ENCODE measurements around the gene KLHL3. TPM values are rescaled to one million over a fixed set of nuclear protein-coding genes. Genes with fewer than 3 reads are reported as not detected.

The KLHL3 gene
- total and polyA plus RNA-seq, 9 of the 15 experiments (the other 6 are each of a cell fraction or from before 2014, with no cell fraction given), result under 0.01 to 1.5 (median 0.22) TPM

GRCh38 chr5:137633896-137634295, 102.0 kb downstream of the KLHL3 start (continued):
- TF ChIP-seq ZBTB49 (CRISPR knock-in tag; IDR thresholded peaks at IDR 0.05; ENCODE audit: borderline replicate concordance) (no peak), USF1 (CRISPR knock-in tag; IDR thresholded peaks at IDR 0.05) (no peak)

GRCh38 chr5:137632716-137633115, 103.2 kb downstream of the KLHL3 start:
- BruUV-seq (replicated peaks), result no TSS peak
- DNase-seq (ENCODE audit: extremely low read depth in 1 of 4, low spot score in 3 of 4) (no peak), ATAC-seq (no peak), FAIRE-seq (no peak)
- no peaks in the 10 kb centered on the region for H3K79me2 ChIP-seq (ENCODE audit: control insufficient read depth, insufficient read depth, low read length)
- no peaks in the 10 kb centered on the region for H3K9me1 ChIP-seq (ENCODE audit: control insufficient read depth, insufficient read depth, low read length)
- no peak overlapping the region for H3K27ac ChIP-seq (ENCODE audit: extremely low read depth, low read depth, low read length)
- TF ChIP-seq ZFX (CRISPR knock-in tag; IDR thresholded peaks at IDR 0.05) (no peak), EP300 (IDR thresholded peaks at IDR 0.05; ENCODE audit: low read length) (no peak)
- no peak overlapping the region for H3K9ac ChIP-seq (ENCODE audit: insufficient read depth in 1 of 2, low read depth in 2 of 2, low read length in 2 of 2)
- no peaks in the 10 kb centered on the region for H3K9me3 ChIP-seq (replicated peaks; ENCODE audit: control insufficient read depth, insufficient read depth, low read depth, low read length)
- ChIA-PET POLR2A (no interaction called here), CTCF (ENCODE audit: low intra/inter-chr PET ratio) (no interaction called here)
- intact Hi-C loops (cut with micrococcal nuclease) (no loop called here), in situ Hi-C loops (cut with MboI) (no loop called here)
- WGBS (ENCODE audit: insufficient coverage, low coverage, missing lambda C conversion rate), result 0% methylated on average over 3 of the region's 3 CpGs
- no peaks in the 10 kb centered on the region; the same call in 1 of the 2 replicates for H4K20me1 ChIP-seq (replicated peaks; ENCODE audit: control insufficient read depth, insufficient read depth, low read length)
- no peak overlapping the region for H3K4me2 ChIP-seq (ENCODE audit: insufficient read depth, low read length)
- no peaks in the 10 kb centered on the region for H3K4me1 ChIP-seq (replicated peaks in 1 of 2; ENCODE audit: control insufficient read depth in 2 of 2, insufficient read depth in 2 of 2, low read length in 2 of 2)
- no peak overlapping the region for H3K4me3 ChIP-seq
- no peak overlapping the region for H2AFZ ChIP-seq (ENCODE audit: low read depth, low read length)
- H3K27me3 ChIP-seq (ENCODE audit: control insufficient read depth in 2 of 2, insufficient read depth in 2 of 2, low read length in 2 of 2), result peaks cover 5 to 29% of the 10 kb centered on the region in 2 experiments; a peak in 4 of 5 replicates
- H3K36me3 ChIP-seq (ENCODE audit: control insufficient read depth, insufficient read depth, low read length), result no peaks in the 10 kb centered on the region
